Kidney capillary endothelial cell (primary cell): ENCODE data around the gene SYT1.
A peak's percentile ranks its signal among the peaks of the same experiment; 100 is the strongest.

Experiments
- DNase-seq: peaks from one replicate; pipeline ENCODE4 v3.0.0-alpha.2; 2018; ENCODE audit warnings: low spot score

SYT1 gene

GRCh38 chr12:79356216-79356615, 491.6 kb downstream of the SYT1 start:
- no peak for DNase-seq

- DNase-seq = no peak
Observed at GRCh38 chr12:79357048-79357447, 492.5 kb downstream of the SYT1 start.

- DNase-seq = no peak
Observed at GRCh38 chr12:79358716-79359300, 494.2 kb downstream of the SYT1 start.

GRCh38 chr12:79360286-79360685, 495.7 kb downstream of the SYT1 start:
- no peak for DNase-seq

- no peak for DNase-seq
Observed at GRCh38 chr12:79360936-79361335, 496.4 kb downstream of the SYT1 start.

GRCh38 chr12:79364197-79364596, 499.6 kb downstream of the SYT1 start:
- DNase-seq = no peak

- no peak for DNase-seq
Observed at GRCh38 chr12:79366374-79366773, 501.8 kb downstream of the SYT1 start.

GRCh38 chr12:79367032-79367589, 502.5 kb downstream of the SYT1 start:
- DNase-seq = no peak

GRCh38 chr12:79370021-79370420, 505.4 kb downstream of the SYT1 start:
- DNase-seq = no peak

GRCh38 chr12:79371226-79371625, 506.7 kb downstream of the SYT1 start:
- DNase-seq = no peak

- peak; percentile 30 for DNase-seq
Observed at GRCh38 chr12:79373896-79374499, 509.4 kb downstream of the SYT1 start.

GRCh38 chr12:79374545-79374944, 510.0 kb downstream of the SYT1 start:
- DNase-seq = no peak

GRCh38 chr12:79375050-79375449, 510.5 kb downstream of the SYT1 start:
- no peak for DNase-seq

GRCh38 chr12:79378496-79378895, 513.9 kb downstream of the SYT1 start:
- DNase-seq = no peak

GRCh38 chr12:79380402-79380801, 515.8 kb downstream of the SYT1 start:
- no peak for DNase-seq

- no peak for DNase-seq
Observed at GRCh38 chr12:79381248-79382208, 517.0 kb downstream of the SYT1 start.

GRCh38 chr12:79384551-79384950, 520.0 kb downstream of the SYT1 start:
- no peak for DNase-seq

GRCh38 chr12:79388011-79388410, 523.4 kb downstream of the SYT1 start:
- no peak for DNase-seq

GRCh38 chr12:79393842-79394241, 529.3 kb downstream of the SYT1 start:
- DNase-seq = no peak

- DNase-seq = no peak
Observed at GRCh38 chr12:79397609-79398008, 533.0 kb downstream of the SYT1 start.

GRCh38 chr12:79400481-79400880, 535.9 kb downstream of the SYT1 start:
- no peak for DNase-seq

GRCh38 chr12:79402606-79403005, 538.0 kb downstream of the SYT1 start:
- no peak for DNase-seq

- no peak for DNase-seq
Observed at GRCh38 chr12:79406993-79407392, 542.4 kb downstream of the SYT1 start.
